Mesendoderm (in vitro differentiated cells): Measurements from ENCODE around the gene QKI.

Experiments
- DNase-seq: peaks from one replicate; pipeline ENCODE4 v3.0.0; 2013
- H2AK5ac ChIP-seq: 2 replicates; pipeline ENCODE4 v1.6.1; 2013; ENCODE audit warnings: low read length, inconsistent platforms
- H2BK120ac ChIP-seq: 2 replicates; pipeline ENCODE4 v1.6.1; 2013; ENCODE audit warnings: low read depth, mild to moderate bottlenecking, low read length, moderate library complexity, mixed read lengths
- H2BK15ac ChIP-seq: replicated peaks from 2 replicates; pipeline ENCODE4 v1.6.1; 2013; ENCODE audit warnings: low read depth, mild to moderate bottlenecking, moderate library complexity
- H2BK5ac ChIP-seq: 2 replicates; pipeline ENCODE4 v1.6.1; 2013; ENCODE audit warnings: low read length, inconsistent platforms
- H3K18ac ChIP-seq: 2 replicates; pipeline ENCODE4 v1.6.1; 2013; ENCODE audit warnings: mild to moderate bottlenecking, low read length, mixed read lengths
- H3K23ac ChIP-seq: one replicate; pipeline ENCODE4 v1.6.1; 2013; ENCODE audit warnings: low read length
- H3K27ac ChIP-seq: 2 replicates; pipeline ENCODE4 v1.5.1; 2013; ENCODE audit warnings: low read depth, mild to moderate bottlenecking, inconsistent platforms, low read length, moderate library complexity
- H3K27me3 ChIP-seq: 2 replicates; pipeline ENCODE4 v1.6.1; 2013; ENCODE audit warnings: low read length, control low read depth, mild to moderate bottlenecking, inconsistent platforms; ENCODE audit not compliant: insufficient read depth, poor library complexity
- H3K36me3 ChIP-seq: 2 replicates; pipeline ENCODE4 v1.6.1; 2013; ENCODE audit warnings: low read length, inconsistent platforms; ENCODE audit not compliant: control insufficient read depth, insufficient read depth
- H3K4ac ChIP-seq: one replicate; pipeline ENCODE4 v1.6.1; 2013; ENCODE audit warnings: low read depth, mild to moderate bottlenecking, low read length, moderate library complexity
- H3K4me1 ChIP-seq: 2 replicates; pipeline ENCODE4 v1.6.1; 2013; ENCODE audit warnings: low read depth, low read length, inconsistent platforms; ENCODE audit not compliant: control insufficient read depth
- H3K4me2 ChIP-seq: 2 replicates; pipeline ENCODE4 v1.6.1; 2013; ENCODE audit warnings: low read length
- H3K4me3 ChIP-seq: 2 replicates; pipeline ENCODE4 v1.5.1; 2013; ENCODE audit warnings: mild to moderate bottlenecking, low read length
- H3K56ac ChIP-seq: one replicate; pipeline ENCODE4 v1.6.1; 2013; ENCODE audit warnings: low read length
- H3K79me1 ChIP-seq: 2 replicates; pipeline ENCODE4 v1.6.1; 2013; ENCODE audit warnings: low read length, inconsistent platforms
- H3K79me2 ChIP-seq: 2 replicates; pipeline ENCODE4 v1.6.1; 2013; ENCODE audit warnings: mild to moderate bottlenecking, low read length; ENCODE audit not compliant: control insufficient read depth, insufficient read depth
- H3K9ac ChIP-seq: 2 replicates; pipeline ENCODE4 v1.6.1; 2013; ENCODE audit warnings: low read length, inconsistent platforms
- H4K5ac ChIP-seq: one replicate; pipeline ENCODE4 v1.6.1; 2013; ENCODE audit warnings: low read length
- H4K8ac ChIP-seq: one replicate; pipeline ENCODE4 v1.6.1; 2013; ENCODE audit warnings: low read depth, mild to moderate bottlenecking, control low read depth, low read length, moderate library complexity
- WGBS: extraction: QIAGEN DNeasy Blood & Tissue Kit; methylation state at CpG from one replicate; pipeline ENCODE4 v1.1.7; 2013; ENCODE audit warnings: low lambda C conversion rate, missing lambda C conversion rate; ENCODE audit not compliant: insufficient coverage; ENCODE audit errors: extremely low coverage; 5-methylcytosine and 5-hydroxymethylcytosine counted together

QKI gene

DNA sequence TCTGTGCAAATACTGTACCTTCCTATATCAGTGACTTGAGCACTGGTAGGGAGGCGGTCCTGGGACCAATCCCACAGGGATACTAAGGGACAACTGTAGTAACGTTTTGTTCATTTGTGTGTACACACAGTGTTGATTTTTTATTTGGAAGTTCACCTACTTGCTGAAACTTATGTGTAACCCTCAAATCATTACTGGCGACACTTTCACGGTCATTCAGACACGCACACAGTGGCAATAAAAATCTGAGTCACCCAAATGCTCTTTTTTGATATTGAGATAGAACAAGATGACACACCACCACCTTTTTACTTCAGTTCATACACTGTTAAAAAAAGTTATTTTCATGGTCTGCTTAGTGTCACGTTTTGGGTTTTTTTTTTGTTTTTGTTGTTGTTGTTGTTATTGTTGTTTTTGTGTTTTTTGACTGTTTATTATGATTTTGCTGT lies 79.8 kb downstream of the QKI start:
- H3K9ac ChIP-seq, result no peak overlapping the region

DNA sequence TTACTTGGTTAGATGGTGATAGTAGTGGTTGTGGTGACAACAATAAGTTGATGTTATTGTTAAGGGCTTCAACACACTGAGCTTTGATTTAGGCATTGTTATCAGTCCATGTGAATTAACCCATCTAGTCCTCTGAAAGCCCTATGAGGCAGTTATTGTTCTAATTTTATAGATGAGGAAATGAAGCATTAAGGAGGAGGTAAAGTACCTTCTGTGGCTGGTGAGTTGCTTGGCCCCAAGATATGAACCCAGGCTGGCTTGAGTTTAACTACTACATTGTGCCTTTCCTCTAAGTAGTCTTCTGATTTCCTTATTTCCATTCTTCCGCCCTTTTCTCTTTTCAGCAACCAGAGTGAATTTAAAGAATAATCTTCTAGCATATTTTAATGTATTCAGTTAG lies 81.7 kb downstream of the QKI start:
- H3K23ac ChIP-seq, result no peak overlapping the region
- H4K5ac ChIP-seq, result no peak overlapping the region
- H2AK5ac ChIP-seq, result no peak overlapping the region
- no peak overlapping the region for H2BK15ac ChIP-seq
- no peak overlapping the region for H3K56ac ChIP-seq
- H2BK120ac ChIP-seq, result no peak overlapping the region
- no peak overlapping the region for H3K4me3 ChIP-seq
- H3K4me1 ChIP-seq, result no peaks in the 10 kb centered on the region
- H3K27ac ChIP-seq, result no peak overlapping the region
- no peak overlapping the region for H3K4me2 ChIP-seq
- no peaks in the 10 kb centered on the region for H3K36me3 ChIP-seq
- peaks cover 4% of the 10 kb centered on the region for H3K79me1 ChIP-seq
- H4K8ac ChIP-seq, result no peak overlapping the region
- no peaks in the 10 kb centered on the region for H3K27me3 ChIP-seq
- WGBS, result no CpG with 5 or more reads among the region's 1 CpG
- H3K79me2 ChIP-seq, result peaks cover 26% of the 10 kb centered on the region
- H3K9ac ChIP-seq, result no peak overlapping the region
- H2BK5ac ChIP-seq, result no peak overlapping the region
- no peak overlapping the region for H3K18ac ChIP-seq
- DNase-seq, result no peak
- H3K4ac ChIP-seq, result no peak overlapping the region

More for the DNA sequence above, 79.8 kb downstream of the QKI start:
- no peak overlapping the region for H4K5ac ChIP-seq
- H3K56ac ChIP-seq, result no peak overlapping the region
- no CpG with 5 or more reads among the region's 6 CpGs for WGBS
- H3K4me2 ChIP-seq, result no peak overlapping the region
- no peaks in the 10 kb centered on the region for H3K27me3 ChIP-seq
- H4K8ac ChIP-seq, result no peak overlapping the region
- DNase-seq, result no peak
- no peak overlapping the region for H3K4ac ChIP-seq
- H2BK15ac ChIP-seq, result no peak overlapping the region
- H3K4me3 ChIP-seq, result no peak overlapping the region
- no peaks in the 10 kb centered on the region for H3K79me1 ChIP-seq
- H3K18ac ChIP-seq, result no peak overlapping the region
- no peak overlapping the region for H2BK5ac ChIP-seq
- no peaks in the 10 kb centered on the region for H3K36me3 ChIP-seq
- H3K27ac ChIP-seq, result no peak overlapping the region
- no peaks in the 10 kb centered on the region for H3K4me1 ChIP-seq
- H3K23ac ChIP-seq, result no peak overlapping the region
- H3K79me2 ChIP-seq, result peaks cover 30% of the 10 kb centered on the region
- H2AK5ac ChIP-seq, result no peak overlapping the region
- no peak overlapping the region for H2BK120ac ChIP-seq

DNA sequence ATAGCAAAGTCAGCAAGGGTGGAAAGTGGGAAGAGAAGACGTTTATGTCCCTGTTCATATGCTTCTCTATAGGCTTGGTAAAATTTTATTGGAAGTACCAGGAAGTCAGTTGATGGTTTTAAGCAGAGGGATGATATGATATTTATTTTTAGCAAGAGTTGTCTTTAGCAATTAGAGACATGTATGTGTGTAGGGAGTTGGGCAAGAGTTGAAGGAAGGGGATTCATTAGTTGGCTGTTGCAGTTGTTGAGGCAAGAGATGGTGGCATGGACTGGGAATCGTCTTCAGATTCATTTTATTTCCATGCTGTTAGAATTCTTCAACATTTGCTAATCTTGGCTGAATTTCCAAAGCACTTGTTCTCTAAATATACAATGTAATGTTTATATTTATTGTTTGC lies 85.6 kb downstream of the QKI start:
- no peak overlapping the region for H2AK5ac ChIP-seq
- H3K79me2 ChIP-seq, result peaks cover 34% of the 10 kb centered on the region
- no peak overlapping the region for H3K23ac ChIP-seq
- no peak overlapping the region for H3K9ac ChIP-seq
- H3K4me2 ChIP-seq, result no peak overlapping the region
- WGBS, result no CpG with 5 or more reads among the region's 2 CpGs
- H3K4ac ChIP-seq, result no peak overlapping the region
- no peak overlapping the region for H2BK120ac ChIP-seq
- no peak overlapping the region for H2BK15ac ChIP-seq
- no peaks in the 10 kb centered on the region for H3K4me1 ChIP-seq
- DNase-seq, result no peak
- no peak overlapping the region for H3K18ac ChIP-seq
- no peak overlapping the region for H2BK5ac ChIP-seq
- no peaks in the 10 kb centered on the region for H3K36me3 ChIP-seq
- H4K8ac ChIP-seq, result no peak overlapping the region
- H3K27me3 ChIP-seq, result no peaks in the 10 kb centered on the region
- no peak overlapping the region for H3K56ac ChIP-seq
- no peak overlapping the region for H3K27ac ChIP-seq
- no peak overlapping the region for H3K4me3 ChIP-seq
- H4K5ac ChIP-seq, result no peak overlapping the region
- peaks cover 8% of the 10 kb centered on the region for H3K79me1 ChIP-seq

DNA sequence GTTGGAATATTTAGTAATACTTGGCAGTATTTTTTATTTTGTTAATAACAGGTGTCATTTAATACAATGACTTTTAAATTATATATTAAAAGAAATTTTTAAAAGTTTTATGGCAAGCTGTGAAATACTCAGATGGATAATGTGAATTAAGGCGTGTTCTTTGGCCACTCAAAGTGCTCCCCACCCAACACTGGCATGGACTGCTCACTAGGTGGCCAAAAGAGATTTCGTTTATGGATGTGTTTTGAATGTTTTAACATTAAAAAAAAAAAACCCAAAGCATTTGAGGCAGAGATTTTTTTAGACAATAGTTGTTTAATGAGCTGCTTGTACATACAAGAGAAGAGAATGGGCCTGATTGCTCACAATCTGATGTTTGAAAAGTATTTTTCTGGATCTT lies 86.5 kb downstream of the QKI start:
- H3K79me2 ChIP-seq, result peaks cover 36% of the 10 kb centered on the region
- H3K27me3 ChIP-seq, result no peaks in the 10 kb centered on the region
- no peaks in the 10 kb centered on the region for H3K4me1 ChIP-seq
- no peak overlapping the region for H4K5ac ChIP-seq
- DNase-seq, result no peak
- H3K9ac ChIP-seq, result no peak overlapping the region
- no peak overlapping the region for H2BK120ac ChIP-seq
- H2BK5ac ChIP-seq, result no peak overlapping the region
- H2BK15ac ChIP-seq, result no peak overlapping the region
- H3K79me1 ChIP-seq, result peaks cover 10% of the 10 kb centered on the region
- H3K18ac ChIP-seq, result no peak overlapping the region
- no peak overlapping the region for H3K4me2 ChIP-seq
- no peak overlapping the region for H3K27ac ChIP-seq
- no peak overlapping the region for H3K4ac ChIP-seq
- no peak overlapping the region for H2AK5ac ChIP-seq
- H3K23ac ChIP-seq, result no peak overlapping the region
- WGBS, result no CpG with 5 or more reads among the region's 2 CpGs
- H3K56ac ChIP-seq, result no peak overlapping the region
- H4K8ac ChIP-seq, result no peak overlapping the region
- H3K4me3 ChIP-seq, result no peak overlapping the region
- H3K36me3 ChIP-seq, result no peaks in the 10 kb centered on the region

DNA sequence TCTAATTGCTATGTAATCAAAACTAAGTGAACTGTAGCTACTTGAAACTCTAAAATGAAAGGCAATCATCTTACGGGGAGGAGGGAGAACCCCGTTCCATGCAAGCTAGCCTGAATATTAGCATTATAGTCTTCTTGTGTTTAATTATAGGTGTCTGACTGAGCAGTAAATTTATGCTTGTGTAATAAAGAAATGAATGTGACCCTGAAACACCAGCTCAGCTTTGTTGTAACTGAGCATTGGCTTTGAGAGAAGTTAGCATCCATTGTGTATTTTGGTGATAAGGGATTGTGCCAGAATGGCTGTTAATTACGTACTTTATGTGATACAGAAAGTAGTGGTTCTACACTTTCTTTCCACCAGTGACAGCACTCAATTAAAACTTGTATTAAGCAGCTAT lies 86.9 kb downstream of the QKI start:
- peaks cover 10% of the 10 kb centered on the region for H3K79me1 ChIP-seq
- no peak overlapping the region for H2BK5ac ChIP-seq
- no peak overlapping the region for H3K23ac ChIP-seq
- DNase-seq, result no peak
- H2AK5ac ChIP-seq, result no peak overlapping the region
- no peaks in the 10 kb centered on the region for H3K36me3 ChIP-seq
- no peak overlapping the region for H3K4ac ChIP-seq
- no peaks in the 10 kb centered on the region for H3K27me3 ChIP-seq
- WGBS, result no CpG with 5 or more reads among the region's 3 CpGs
- H3K56ac ChIP-seq, result no peak overlapping the region
- no peak overlapping the region for H4K5ac ChIP-seq
- H3K9ac ChIP-seq, result no peak overlapping the region
- H3K79me2 ChIP-seq, result peaks cover 35% of the 10 kb centered on the region
- no peak overlapping the region for H2BK120ac ChIP-seq
- no peak overlapping the region for H3K27ac ChIP-seq
- H3K4me3 ChIP-seq, result no peak overlapping the region
- no peak overlapping the region for H2BK15ac ChIP-seq
- no peaks in the 10 kb centered on the region for H3K4me1 ChIP-seq
- no peak overlapping the region for H3K4me2 ChIP-seq
- H3K18ac ChIP-seq, result no peak overlapping the region
- H4K8ac ChIP-seq, result no peak overlapping the region

DNA sequence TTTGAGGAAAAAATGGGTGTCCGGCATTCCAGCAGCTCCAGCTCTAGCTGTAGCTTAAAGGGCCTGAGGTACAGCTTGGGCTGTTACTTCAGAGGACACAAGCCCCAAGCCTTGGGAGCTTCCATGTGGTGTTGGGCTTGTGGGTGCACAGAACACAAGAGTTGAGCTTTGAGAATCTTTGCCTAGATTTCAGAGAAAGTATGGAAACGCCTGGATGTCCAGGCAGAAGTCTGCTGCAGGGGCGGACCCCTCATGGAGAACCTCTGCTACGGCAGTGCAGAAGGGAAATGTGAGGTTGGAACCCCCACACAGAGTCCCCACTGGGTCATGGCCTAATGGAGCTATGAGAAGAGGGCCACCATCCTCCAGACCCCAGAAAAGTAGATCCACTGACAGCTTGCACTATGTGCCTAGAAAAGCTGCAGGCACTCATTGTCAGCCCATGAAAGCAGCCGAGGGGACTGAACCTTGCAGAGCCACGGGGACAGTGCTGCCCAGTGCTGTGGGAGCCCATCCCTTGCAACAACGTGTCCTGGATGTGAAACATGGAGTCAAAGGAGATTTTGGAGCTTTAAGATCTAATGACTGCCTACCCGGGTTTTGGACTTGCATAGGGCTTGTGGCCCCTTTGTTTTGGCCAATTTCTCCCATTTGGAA lies 90.6 kb downstream of the QKI start:
- Histone ChIP-seq H3K18ac (no peak overlapping the region), H2BK120ac (no peak overlapping the region), H4K8ac (no peak overlapping the region), H3K23ac (no peak overlapping the region), H2BK5ac (no peak overlapping the region), H4K5ac (no peak overlapping the region), H2AK5ac (no peak overlapping the region), H3K36me3 (no peaks in the 10 kb centered on the region), H3K4me2 (no peak overlapping the region), H3K27ac (no peak overlapping the region), H3K27me3 (no peaks in the 10 kb centered on the region), H3K56ac (no peak overlapping the region), H3K4me3 (no peak overlapping the region), H2BK15ac (no peak overlapping the region), H3K79me1 (peaks cover 14% of the 10 kb centered on the region), H3K79me2 (peaks cover 33% of the 10 kb centered on the region), H3K4me1 (no peaks in the 10 kb centered on the region), H3K9ac (no peak overlapping the region), H3K4ac (no peak overlapping the region)
- no CpG with 5 or more reads among the region's 8 CpGs for WGBS
- no peak for DNase-seq
